Fibroblast of skin of scalp (primary cell): Measurements from ENCODE around the gene ORM1.

Experiments used
- DNase-seq: peaks from one replicate; pipeline ENCODE4 v3.0.0-alpha.2; 2013

ORM1 gene

DNA sequence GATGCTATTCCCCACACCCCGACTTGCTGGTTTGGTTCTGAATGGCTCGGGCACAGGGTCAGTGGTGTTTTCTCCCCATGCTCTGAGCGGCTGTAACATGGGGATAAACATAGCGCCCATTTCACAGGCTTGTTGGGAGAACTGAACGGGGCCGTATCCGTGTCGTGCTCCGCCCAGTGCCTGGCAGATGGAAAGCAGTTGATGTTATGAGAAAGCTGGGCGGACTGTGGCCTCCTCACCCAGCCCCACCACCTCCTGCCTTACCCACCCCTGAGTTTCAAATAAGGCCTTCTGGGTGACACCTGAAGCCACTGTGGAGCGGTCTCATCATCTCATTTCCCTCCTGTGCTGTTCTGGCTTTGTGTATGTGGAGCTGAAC is 21.3 kb downstream of the ORM1 start:
- DNase-seq: no peak

DNA sequence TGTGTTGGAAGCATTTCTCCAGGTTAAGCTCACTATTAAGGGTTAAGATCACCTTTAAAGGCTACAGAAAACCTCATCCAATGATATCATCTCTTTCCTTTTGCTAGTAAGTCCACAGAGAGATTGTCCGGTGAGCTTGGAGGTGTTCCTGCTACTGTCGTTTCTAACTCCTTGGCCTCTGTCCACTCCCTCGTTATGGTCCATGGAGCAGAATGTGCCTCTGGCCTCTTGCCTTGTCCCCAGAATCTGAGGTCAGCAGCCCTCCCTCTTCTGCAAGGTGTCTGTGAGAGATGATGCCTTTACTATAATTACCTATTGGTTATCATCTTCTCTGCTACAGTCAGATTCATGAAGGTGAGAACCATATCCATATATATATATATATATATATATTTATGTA is 21.8 kb downstream of the ORM1 start:
- DNase-seq: no peak

DNA sequence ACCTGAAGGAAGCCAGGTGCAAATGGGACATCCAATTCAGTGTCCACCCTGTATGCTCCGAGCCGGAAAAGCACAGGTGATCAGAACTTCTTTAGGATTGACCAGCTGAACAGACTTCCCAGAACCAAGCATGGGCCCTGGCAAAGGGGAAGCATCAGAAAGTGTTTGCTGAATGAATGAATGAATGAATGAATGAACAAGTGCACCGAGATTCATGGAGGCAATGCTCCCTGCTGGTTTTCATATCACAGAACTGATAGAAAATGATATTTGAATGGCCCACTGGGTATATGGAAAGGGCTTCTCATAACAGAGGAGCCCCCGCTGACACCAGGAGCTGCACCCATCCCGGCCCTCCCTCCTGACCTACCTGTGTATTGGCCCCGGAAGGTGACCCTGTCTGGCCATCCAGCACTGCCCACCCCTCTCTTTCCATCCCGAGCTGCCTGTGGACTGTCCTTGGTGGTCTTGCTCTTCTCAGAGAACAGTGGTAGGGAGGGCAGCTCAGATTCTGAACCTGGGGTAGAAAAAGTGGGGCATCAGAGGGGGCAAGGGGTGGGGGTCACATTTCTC is 22.7 kb downstream of the ORM1 start:
- no peak for DNase-seq

- DNase-seq: no peak
Observed at GRCh38 chr9:114346146-114346545, 23.2 kb downstream of the ORM1 start.

DNA sequence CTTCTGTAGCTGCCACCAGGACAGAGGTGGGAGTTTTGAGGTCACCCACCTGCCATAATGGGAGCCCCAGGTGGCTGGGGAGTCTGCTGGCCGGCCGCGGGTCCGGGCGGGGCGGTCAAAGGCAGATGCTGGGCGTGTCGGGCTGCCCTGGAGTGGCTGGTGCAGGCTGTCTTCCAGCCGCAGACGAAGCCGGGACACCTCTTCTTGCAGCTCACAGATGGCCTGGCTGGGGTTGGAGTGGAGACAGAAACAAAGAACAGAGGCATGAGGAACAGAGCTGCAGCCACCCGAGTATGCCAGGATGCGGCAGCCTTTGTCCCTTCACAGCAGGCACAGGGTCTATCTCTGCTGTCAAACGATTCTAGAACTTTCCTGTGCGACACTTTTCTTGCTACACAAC is 24.8 kb downstream of the ORM1 start:
- DNase-seq: no peak

GRCh38 chr9:114348261-114348905 is 25.5 kb downstream of the ORM1 start:
- no peak for DNase-seq

DNA sequence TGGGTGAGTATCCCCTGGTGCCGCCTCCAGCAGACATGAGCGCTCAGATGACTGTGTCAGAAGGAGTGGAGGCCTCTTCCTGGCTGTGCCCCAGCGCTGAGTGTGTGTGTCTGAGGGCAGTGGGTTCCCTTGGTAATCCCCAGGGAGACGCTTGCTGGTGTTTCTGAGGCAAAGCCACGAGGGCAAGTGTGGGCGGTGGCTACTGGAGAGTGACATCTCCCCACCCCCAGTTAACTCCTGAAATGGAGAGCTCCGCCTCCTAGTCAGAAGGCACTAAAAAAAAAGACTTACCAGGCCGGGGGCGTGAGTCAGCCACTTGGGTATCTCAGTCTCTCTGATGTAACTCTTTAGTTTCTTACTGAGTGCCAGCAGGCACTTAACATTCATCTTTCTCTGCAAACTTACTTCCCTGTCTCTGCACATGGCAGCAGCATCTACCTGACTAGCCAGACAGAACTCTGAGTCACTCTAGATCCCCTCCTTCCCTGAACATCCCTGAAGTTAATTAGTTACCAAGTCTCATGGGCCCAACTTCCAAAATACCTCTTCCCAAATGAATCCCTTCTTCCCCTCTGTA is 26.1 kb downstream of the ORM1 start:
- peak; percentile 99 for DNase-seq

DNA sequence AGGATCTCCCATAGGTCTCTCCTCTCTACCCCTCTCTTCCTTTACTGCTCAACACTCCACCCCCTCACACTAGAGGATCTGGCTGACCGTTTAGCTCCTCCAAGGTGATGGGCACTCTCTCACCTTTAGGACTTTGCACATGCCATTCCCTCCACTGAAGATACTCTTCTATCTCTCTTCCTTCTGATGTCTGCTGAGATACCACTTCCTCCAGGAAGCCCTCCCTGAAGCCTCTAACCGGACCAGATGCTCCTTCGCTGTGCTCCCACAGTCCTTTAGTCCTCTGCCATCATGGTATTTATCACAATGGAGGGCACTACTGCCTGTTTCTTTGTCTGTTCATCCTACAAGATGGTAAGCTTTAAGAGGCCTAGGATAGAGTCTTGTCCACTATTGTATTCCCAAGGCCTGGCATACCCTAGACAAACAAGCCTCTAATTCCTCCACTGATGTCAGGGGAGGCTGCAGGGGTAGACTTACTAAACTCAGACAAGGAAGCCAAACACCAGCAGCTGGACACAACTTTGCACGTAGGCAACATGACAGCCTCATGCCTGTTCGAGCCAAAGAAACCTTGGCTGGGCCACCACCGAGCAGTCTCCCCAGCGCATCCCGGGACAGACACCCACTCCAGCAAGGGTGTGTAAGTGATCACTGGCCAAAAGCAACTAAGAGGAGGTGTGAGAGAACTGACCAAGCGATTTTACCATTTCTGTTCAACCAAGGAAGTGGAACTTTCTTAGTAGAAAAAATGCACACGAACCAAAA is 27.0 kb downstream of the ORM1 start:
- no peak for DNase-seq

DNA sequence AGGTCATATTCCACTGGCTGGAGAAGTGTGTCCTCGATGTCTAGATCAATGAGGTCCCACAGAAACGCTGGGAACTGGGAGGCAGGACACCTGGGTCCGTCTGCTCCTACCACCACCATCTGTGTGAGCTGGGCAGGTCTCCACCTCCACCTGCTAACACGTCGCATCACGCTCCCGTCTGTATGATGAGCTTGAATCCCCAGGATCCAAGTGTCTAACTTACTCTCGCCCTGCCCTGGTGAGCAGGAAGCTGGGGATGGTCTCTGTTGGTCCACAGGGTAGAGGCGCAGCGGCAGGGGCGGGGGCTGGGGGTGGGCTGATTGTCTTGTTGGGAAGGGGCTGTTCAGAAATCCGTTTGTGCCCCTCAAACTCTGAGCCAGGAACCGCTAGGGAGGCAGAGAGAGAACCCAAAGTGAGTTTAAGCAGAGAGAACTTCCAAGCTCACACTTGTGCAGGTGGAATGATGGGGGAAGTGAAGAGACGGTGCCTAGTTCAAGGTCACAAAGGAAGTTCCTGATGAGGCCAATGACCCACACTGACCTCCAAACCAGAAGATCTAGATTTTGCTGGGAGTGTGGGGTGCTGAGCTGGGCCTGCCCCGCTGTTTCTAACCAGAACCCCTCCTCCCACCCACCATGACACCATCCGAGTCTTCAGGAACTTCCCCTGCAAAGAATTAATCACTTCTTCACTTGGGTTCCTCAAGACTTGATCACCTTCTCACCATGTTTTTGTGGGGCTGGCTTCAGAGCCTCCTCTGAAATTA is 27.9 kb downstream of the ORM1 start:
- no peak for DNase-seq

DNA sequence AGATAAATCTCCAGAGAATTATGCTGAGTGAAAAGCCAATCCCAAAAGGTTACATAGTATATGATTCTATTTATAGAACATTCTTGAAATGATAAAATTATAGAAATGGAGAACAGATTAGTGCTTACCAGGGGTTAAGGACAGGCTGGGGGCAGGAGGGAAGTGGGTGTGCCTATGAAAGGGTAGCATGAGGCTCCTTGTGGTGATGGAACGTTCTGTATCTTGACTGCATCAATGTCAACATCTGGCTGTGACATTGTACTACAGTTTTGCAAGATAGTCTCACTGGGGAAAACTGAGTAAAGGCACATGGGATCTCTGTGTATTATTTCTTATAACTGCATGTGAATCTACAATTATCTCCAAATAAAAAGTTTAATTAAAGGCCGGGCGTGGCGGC is 29.0 kb downstream of the ORM1 start:
- no peak for DNase-seq

DNA sequence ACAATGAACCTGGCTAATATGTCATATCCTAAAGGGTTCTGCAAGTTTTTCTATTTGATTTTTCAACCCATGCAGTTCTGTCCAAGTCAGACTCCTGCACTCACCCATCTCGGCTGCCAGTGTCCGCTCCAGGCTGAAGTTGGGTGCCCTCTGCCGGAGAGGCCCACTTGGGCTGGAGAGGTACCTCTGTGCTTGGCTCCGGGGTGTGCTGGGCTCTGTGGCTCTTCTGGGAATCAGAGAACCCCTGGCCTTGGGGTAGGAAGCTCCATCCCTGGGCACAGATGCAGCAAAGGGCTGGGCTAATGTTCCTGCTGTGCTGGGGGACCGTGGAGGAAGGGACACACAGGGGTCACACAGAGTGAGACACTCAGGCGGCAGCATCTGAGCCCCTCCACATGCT is 32.9 kb downstream of the ORM1 start:
- no peak for DNase-seq

GRCh38 chr9:114356792-114357191 is 33.9 kb downstream of the ORM1 start:
- DNase-seq: no peak

GRCh38 chr9:114357360-114357759 is 34.5 kb downstream of the ORM1 start:
- DNase-seq: no peak

DNA sequence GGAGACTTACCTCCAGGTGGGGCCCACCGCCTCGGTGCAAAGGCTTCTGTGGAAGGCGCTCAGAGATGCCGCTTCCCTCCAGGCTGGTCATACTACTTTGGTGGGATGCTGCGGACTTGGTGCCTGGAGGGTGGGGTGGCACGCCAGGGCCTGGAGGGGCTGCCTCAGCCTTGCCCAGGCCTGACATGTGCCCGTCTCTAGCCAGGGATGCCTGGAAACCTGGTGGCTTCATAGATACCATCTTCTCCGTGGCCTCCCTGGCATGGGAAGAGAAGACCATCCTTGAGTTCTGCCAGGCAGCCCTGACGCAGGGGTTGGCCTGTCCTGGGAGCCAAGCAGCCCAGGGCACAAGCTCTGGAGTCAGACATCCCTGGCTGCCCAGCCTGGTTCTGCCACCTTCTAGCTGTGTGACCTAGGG is 35.0 kb downstream of the ORM1 start:
- DNase-seq: no peak

- no peak for DNase-seq
Observed at GRCh38 chr9:114359801-114360200, 36.9 kb downstream of the ORM1 start.

DNA sequence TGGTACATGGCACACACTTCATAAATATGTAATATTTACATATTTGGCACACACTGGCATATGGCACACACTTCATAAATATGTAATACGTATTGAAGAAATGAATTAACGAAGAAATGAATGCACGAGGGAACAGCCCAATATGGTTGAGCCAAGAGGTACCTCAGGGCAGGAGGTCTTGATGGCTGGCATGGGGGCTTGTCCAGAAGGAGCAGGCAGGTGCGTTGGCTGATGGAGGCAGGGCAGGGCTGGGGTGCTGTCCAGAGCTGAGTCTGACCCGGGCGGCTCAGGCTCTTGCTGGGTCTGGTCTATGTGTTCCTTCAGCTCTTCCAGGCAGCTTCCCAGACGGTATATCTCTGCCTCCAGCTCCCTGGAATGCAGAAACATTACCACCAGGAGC is 38.6 kb downstream of the ORM1 start:
- DNase-seq: no peak

GRCh38 chr9:114362394-114362793 is 39.5 kb downstream of the ORM1 start:
- DNase-seq: no peak

GRCh38 chr9:114363424-114363823 is 40.5 kb downstream of the ORM1 start:
- no peak for DNase-seq

GRCh38 chr9:114364134-114365041 is 41.5 kb downstream of the ORM1 start:
- peak; percentile 75 for DNase-seq

DNA sequence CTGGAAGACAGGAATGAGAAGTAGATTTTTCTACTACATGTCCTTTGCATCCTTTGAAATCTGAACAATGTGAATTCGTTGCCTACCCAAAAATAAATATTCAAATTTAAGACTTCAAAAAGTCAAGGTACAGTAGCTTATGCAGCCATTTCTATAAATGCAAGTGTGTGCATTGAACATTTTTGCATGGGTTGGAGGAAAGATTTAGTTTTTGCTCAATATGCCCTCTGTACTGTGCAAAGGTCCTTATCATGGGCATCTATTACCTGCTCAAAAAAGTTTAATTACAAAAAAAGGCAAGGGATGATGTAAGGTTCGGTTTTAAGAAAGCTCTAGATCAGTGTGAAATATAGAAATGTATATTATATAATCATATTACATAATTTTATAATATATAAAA is 42.3 kb downstream of the ORM1 start:
- DNase-seq: no peak

- DNase-seq: peak; percentile 93
Observed at GRCh38 chr9:114366334-114367128, 43.6 kb downstream of the ORM1 start.
